GM18508 (cell line): Measurements from ENCODE around the gene CCDC106.

Experiments used
- ATAC-seq: cut with Tn5 transposase; IDR thresholded peaks from one replicate; pipeline ENCODE4 v1.9.1; 2021; ENCODE audit warnings: moderate number of reproducible peaks; ENCODE audit not compliant: insufficient read depth, unreplicated experiment

CCDC106 gene

GRCh38 chr19:55613930-55614710 lies 33.9 kb upstream of the CCDC106 start:
- no peak for ATAC-seq

DNA sequence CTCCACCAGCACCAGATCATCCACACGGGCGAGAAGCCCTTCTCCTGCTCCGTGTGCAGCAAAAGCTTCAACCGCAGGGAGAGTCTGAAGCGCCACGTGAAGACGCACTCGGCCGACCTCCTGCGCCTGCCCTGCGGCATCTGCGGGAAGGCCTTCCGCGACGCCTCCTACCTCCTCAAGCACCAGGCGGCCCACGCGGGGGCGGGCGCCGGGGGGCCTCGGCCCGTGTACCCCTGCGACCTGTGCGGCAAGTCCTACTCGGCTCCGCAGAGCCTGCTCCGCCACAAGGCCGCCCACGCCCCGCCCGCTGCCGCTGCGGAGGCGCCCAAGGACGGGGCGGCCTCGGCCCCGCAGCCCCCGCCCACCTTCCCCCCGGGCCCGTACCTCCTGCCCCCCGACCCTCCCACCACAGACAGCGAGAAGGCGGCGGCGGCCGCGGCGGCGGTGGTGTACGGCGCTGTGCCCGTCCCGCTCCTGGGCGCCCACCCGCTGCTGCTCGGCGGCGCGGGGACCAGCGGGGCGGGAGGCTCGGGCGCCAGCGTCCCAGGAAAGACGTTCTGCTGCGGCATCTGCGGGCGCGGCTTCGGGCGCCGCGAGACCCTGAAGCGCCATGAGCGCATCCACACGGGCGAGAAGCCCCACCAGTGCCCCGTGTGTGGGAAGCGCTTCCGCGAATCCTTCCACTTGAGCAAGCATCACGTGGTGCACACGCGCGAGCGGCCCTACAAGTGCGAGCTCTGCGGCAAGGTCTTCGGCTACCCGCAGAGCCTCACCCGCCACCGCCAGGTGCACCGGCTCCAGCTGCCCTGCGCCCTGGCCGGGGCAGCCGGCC lies 33.1 kb upstream of the CCDC106 start:
- ATAC-seq = no peak

- ATAC-seq = no peak
Observed at GRCh38 chr19:55615543-55616394, 32.2 kb upstream of the CCDC106 start.

DNA sequence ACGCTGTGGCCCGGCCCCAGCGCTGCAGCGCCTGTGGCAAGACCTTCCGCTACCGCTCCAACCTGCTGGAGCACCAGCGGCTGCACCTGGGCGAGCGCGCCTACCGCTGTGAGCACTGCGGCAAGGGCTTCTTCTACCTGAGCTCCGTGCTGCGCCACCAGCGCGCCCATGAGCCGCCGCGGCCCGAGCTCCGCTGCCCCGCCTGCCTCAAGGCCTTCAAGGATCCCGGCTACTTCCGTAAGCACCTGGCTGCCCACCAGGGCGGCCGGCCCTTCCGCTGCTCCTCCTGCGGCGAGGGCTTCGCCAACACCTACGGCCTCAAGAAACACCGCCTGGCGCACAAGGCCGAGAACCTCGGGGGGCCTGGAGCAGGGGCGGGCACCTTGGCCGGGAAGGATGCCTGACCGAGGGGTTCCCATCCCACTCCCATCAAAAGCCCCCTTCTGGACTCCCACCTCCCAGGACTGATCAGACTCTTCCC lies 31.6 kb upstream of the CCDC106 start:
- no peak for ATAC-seq

DNA sequence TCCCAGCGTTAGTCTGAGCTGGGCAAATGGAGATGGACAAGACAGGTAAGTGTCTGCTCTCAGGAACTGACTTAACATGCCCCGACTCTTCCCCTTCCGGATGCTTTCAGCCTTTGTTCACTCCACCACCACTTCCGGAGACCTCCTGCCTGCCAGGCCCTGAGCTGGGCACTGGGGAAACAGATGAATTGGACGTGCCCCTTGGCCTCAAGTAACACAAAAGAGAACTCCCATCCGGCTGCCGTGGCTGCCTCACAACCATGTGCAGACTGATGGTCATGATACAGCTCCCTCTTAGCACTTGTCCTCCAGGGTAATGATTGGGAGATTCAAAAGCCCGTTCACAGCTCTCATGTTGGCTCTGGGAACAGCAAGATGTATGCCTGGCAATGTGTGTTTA lies 30.6 kb upstream of the CCDC106 start:
- no peak for ATAC-seq

DNA sequence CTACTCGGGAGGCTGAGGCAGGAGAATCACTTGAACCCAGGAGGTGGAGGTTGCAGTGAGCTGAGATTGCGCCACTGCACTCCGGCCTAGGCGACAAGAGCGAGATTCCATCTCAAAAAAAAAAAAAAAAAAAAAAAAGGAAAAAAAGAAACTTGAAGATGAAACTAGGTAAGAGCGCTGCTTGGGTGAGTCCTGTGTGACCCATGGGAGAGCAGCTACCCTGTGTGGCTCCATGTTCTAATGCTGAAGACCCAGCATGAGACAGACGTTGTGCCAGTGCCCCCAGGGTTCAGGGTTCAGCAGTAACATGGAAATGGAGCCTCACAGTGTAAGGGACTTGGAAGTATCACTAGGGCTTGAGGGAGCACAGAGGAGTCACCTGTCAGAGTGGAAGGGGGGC lies 29.6 kb upstream of the CCDC106 start:
- no peak for ATAC-seq

GRCh38 chr19:55619286-55619685 lies 28.7 kb upstream of the CCDC106 start:
- ATAC-seq = no peak

DNA sequence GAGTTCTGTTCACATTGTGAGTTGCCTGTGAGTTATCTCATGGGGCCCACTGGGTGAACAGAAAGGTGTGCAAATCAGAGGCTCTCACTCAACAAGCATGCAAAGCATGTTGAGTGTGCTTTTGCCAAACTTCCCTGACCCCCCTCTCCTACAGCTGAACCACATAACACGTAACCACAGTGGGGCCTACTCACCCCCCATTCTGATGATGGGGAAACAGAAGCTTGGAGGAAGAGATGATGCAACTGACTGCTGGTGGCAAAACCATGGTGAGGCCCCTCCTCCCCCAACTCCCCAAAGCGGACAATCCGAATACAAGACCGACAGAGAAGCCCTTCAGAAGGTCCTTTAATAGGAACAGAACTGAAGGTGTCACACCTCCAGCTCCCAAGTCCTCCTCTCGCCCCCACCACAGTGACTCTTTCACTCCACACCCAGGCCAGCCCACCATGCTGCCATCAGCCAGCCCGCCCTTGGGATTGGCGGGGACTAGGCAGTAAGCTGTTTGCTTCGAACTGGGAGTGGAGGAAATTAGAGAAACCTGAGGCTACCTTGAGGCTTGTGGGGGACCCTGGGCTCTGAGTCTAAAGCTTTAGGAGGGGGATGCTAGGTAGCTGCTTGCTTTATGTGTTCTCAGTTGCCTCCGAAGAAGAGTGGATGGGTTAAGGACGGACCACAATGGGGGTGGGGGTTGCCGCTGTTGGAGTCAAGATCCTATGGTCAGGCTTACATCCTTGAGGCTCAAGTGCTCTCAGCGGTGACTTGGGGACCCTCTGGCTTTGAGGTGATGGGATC lies 27.4 kb upstream of the CCDC106 start:
- ATAC-seq = no peak

- ATAC-seq = no peak
Observed at GRCh38 chr19:55621205-55621672, 26.8 kb upstream of the CCDC106 start.

- ATAC-seq = no peak
Observed at GRCh38 chr19:55621673-55622231, 26.3 kb upstream of the CCDC106 start.

GRCh38 chr19:55622242-55622969 lies 25.6 kb upstream of the CCDC106 start:
- no peak for ATAC-seq

GRCh38 chr19:55623130-55623529 lies 24.9 kb upstream of the CCDC106 start:
- no peak for ATAC-seq

DNA sequence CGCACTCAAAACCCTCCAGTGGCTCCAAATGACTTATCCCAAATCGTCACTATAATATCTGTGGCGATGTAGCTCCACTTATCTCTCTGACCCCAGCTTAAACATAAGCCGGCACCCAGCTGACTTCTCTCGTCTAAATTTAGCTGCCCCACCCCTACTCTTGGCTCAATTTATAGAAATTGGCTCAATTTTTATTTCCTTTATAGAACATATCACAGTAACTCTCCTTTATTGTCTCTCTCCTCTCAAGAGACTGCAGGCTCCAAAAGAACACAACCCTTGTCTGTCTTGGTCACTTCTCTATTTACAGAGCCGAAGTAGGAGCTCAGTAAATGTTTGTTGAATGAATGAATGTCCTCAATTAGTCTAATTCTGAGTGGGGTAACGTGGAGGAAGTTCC lies 24.5 kb upstream of the CCDC106 start:
- no peak for ATAC-seq

DNA sequence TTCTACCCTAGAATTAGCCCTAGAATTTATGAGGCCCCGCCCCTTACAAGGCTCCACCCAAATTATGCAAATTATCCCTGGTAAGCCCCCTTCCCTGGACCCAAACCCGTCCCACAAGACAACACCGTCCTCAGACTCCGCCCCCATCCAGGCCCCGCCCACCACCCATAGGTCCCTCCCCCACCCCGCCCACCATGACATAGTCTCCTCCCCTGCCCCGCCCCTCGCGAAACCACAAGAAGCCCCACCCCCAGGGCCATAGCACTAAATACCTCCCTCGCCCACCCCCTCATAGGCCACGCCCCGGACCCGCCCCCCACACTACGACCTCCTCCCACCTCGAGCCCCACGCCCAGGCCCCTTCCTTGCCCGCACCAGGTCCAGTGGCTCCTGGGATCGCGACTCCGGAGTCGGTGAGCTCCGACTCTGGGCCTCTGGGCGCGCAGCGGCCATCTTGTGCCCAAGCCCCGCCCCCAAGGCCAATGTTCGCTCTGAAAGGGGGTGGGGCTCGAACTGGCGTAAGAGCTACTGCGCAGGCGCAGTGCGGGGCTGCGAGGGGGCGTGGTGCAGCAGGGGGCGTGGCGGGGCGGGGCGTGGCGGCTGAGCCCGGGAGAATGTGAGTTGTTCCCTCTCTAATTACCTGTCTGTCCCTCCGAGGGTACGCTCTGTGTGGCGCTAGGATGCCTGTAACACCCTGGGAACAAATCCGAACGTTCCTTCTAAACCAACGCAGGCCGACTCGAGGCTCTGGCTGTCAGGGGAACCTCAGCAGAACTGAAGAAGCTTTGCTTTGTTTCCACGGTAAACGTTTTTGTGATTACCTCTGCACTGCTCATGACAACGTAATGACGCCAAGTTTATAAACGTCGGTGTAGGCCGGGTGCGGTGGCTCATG lies 23.7 kb upstream of the CCDC106 start, which contains the start of gene ZNF784:
TSS of gene ZNF784 (minus strand) at position 458 of the 895 bp plus-strand sequence. CDS start at position 453, 5 bp downstream.
- no peak for ATAC-seq

DNA sequence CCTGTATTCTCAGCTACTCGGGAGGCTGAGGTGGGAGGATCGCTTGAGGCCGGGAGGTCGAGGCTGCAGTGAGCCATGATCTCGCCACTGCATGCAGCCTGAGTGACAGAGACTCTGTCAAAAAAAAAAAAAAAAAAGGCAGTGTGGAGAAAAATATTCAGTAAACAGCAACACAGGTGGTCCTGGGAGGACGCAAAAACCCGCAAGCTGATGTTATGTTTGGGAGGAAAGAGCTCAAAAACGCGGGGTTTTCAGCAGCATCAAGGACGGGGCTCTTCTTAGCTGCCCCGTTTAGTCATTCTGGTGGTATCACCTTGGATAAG lies 23.0 kb upstream of the CCDC106 start:
- ATAC-seq = no peak

- ATAC-seq = no peak
Observed at GRCh38 chr19:55626350-55626749, 21.7 kb upstream of the CCDC106 start.

- no peak for ATAC-seq
Observed at GRCh38 chr19:55632463-55632834, 15.6 kb upstream of the CCDC106 start.

DNA sequence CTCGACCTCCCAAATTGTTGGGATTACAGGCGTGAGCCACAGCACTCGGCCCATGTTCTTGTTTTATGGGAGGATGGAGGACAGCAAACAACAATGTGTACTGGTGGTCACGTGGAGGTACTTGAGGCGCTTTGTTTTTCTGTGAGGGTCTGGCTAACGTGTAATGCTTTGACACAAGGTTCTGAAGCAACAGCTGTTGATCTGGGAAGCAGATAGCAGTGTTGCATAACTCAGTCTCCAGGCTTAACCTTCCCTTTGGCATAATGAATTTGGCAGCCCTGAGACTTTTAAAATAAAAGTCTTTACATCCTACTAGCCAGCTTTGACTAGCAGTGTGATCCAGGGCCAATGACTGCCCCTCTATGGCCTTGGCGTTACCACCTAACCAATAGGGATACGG lies 14.2 kb upstream of the CCDC106 start:
- ATAC-seq = no peak
